ENCODE results near the gene MYO5B. TPM values are rescaled to one million over a fixed set of nuclear protein-coding genes. Genes with fewer than 3 reads are reported as not detected.
"Not testable (repeated sequence)": the region's sequence is repeated elsewhere in the genome, so short reads cannot be mapped to it uniquely, and the experiment has no call there.

MYO5B gene
- total and polyA plus RNA-seq, 8 donors = 6.2 to 25.3 (median 12.6) TPM

DNA sequence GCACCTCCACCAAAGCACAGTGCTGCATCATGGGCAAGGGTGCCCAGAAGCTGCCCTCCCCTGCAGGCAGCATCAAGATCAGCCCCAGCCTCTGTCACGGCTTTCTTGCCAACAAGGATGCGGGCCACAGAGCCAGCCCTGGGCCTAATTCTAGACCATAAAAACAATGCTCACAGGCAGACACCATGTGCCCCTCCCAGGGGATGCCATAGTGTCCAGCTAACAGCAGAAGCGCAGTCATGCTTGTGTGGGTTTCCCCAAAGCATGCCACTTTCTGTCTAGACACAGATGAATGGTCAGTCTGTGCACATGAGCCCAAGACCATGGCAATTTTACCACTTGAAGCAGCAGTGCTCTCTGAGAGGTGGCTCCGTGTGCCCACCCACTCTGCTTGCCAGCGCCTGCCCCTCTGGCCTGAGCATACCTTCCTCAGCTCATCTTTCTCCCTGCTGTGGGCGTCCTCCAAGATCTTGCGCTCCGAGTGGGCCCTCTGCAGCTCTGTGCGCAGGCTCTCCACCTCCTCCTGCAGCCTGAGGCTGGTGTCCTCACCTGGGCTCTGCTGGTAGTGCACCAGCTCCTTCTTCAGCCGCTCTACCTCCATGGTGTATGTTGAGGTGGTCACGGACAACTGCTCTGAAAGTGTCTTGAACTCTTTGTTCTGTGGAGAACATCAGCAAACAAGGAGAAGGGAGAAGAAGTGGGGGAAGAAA, 300.3 kb downstream of the MYO5B start:
- no peak for FAIRE-seq

DNA sequence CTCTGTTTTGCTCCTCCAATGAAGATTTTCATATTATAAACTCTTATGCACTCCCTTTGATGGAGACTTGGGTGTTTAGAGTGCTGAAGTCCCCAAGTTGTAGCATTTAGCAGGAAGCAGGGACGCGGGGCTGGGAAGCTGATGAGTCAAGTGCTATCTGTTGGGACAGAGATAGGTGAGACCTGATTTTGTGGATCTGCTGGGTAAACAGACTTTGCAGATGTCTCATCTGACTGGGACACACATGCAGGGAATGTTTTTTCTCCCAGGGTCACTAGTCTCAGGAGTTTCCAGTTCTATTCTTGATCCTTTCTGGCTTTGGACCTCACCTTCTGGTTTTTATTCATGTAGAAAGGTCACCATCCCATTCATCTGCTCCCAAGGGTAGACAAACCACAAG, 301.9 kb downstream of the MYO5B start:
- Histone ChIP-seq H3K36me3 (peaks cover 0 to 8% (median 0%) of the 10 kb centered on the region in 3 donors), H3K4me1 (no peaks in the 10 kb centered on the region), H3K4me3 (no peak overlapping the region), H3K27ac (no peak overlapping the region), H3K27me3 (no peaks in the 10 kb centered on the region), H3K9me3 (no peaks in the 10 kb centered on the region)
- no peak for FAIRE-seq
- ATAC-seq = no peak
- WGBS, 2 donors = 92 to 93% methylated on average over 2 of the region's 2 CpGs
- TF ChIP-seq, protein P1, sequence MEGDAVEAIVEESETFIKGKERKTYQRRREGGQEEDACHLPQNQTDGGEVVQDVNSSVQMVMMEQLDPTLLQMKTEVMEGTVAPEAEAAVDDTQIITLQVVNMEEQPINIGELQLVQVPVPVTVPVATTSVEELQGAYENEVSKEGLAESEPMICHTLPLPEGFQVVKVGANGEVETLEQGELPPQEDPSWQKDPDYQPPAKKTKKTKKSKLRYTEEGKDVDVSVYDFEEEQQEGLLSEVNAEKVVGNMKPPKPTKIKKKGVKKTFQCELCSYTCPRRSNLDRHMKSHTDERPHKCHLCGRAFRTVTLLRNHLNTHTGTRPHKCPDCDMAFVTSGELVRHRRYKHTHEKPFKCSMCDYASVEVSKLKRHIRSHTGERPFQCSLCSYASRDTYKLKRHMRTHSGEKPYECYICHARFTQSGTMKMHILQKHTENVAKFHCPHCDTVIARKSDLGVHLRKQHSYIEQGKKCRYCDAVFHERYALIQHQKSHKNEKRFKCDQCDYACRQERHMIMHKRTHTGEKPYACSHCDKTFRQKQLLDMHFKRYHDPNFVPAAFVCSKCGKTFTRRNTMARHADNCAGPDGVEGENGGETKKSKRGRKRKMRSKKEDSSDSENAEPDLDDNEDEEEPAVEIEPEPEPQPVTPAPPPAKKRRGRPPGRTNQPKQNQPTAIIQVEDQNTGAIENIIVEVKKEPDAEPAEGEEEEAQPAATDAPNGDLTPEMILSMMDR (IDR thresholded peaks at IDR 0.05) = no peak
- intact Hi-C loops (cut with DNase I) = no loop called here
- DNase-seq = no peak

More for the DNA sequence above, 300.3 kb downstream of the MYO5B start:
- Histone ChIP-seq H3K36me3 (peaks cover 0 to 8% (median 0%) of the 10 kb centered on the region in 3 donors), H3K27me3 (no peaks in the 10 kb centered on the region), H3K9me3 (no peaks in the 10 kb centered on the region), H3K27ac (no peak overlapping the region), H3K4me1 (peaks cover 0 to 6% (median 3%) of the 10 kb centered on the region in 3 donors), H3K4me3 (no peak overlapping the region)
- 95 to 96% methylated on average over 11 of the region's 11 CpGs for WGBS, 2 donors
- TF ChIP-seq, protein P1 (IDR thresholded peaks at IDR 0.05) = no peak
- intact Hi-C loops (cut with DNase I) = no loop called here
- DNase-seq = no peak
- no peak for ATAC-seq

DNA sequence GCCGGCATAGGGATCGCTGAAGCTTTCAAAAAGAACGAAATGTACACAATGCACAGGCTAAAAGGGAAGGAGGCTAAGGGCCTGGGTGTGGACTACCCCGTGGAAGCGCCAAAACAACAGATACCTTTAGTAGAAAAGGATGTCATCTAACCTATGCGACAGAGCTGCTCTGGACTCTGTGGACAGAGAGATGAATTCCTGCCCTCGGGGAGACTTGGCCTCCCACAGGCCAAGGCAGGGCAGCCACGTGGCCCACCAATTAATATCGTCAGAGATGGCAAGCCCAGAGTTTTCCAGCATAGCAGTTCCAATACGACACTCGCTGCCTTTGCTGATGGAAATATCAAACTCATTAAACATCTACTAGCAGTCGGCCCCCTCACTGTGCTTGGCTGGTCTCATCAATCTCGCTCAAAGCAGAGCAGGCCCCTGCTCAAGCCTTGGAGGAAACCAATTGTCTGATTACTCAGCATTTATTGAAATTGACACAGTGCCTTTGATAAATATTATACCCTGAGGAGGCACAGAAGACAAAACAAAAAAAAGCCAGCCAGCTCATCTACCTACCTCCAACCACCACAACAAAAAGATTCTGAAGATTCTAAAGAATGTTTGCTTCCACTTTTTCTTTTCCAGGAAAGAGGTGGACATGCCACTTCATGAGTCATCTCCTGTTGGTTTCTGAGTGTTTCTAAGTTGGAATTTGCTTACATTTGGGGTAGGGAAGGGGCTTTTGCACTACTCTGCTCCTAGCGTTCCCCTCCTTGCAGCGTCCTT, 302.6 kb downstream of the MYO5B start:
- no peak for ATAC-seq
- TF ChIP-seq, protein P1 (IDR thresholded peaks at IDR 0.05) = no peak
- no peak for DNase-seq
- Histone ChIP-seq H3K9me3 (no peaks in the 10 kb centered on the region), H3K36me3 (peaks cover 0 to 8% (median 0%) of the 10 kb centered on the region in 3 donors), H3K27me3 (no peaks in the 10 kb centered on the region), H3K4me3 (no peak overlapping the region), H3K27ac (no peak overlapping the region), H3K4me1 (no peaks in the 10 kb centered on the region)
- intact Hi-C loops (cut with DNase I) = no loop called here
- 70 to 80% methylated on average over 15 of the region's 15 CpGs for WGBS, 2 donors
- FAIRE-seq = no peak

DNA sequence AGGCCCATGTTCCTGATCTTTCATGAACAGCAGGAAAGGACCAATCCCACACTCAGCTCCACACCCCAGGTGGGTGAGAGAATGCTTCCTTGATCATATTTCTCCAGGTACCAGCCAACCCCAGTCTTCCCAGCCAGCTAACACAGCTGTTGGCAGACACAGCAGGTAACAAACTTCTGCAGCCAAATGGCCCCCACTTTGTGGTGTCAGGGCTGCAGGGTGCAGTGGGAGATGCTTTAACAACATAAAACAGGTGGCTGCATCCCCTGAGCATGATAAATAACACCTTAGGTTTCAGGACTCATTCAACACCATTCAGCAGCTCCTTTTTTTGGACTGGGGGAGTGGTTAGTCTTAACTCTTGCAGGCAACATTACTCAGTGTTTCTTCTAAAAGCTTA, 304.9 kb downstream of the MYO5B start:
- Histone ChIP-seq H3K27me3 (no peaks in the 10 kb centered on the region), H3K4me3 (no peak overlapping the region), H3K27ac (no peak overlapping the region), H3K36me3 (peaks cover 0 to 8% (median 0%) of the 10 kb centered on the region in 3 donors), H3K9me3 (no peaks in the 10 kb centered on the region), H3K4me1 (no peaks in the 10 kb centered on the region)
- DNase-seq = no peak
- no peak for ATAC-seq
- intact Hi-C loops (cut with DNase I) = no loop called here
- TF ChIP-seq, protein P1 (IDR thresholded peaks at IDR 0.05) = no peak
- no peak for FAIRE-seq

DNA sequence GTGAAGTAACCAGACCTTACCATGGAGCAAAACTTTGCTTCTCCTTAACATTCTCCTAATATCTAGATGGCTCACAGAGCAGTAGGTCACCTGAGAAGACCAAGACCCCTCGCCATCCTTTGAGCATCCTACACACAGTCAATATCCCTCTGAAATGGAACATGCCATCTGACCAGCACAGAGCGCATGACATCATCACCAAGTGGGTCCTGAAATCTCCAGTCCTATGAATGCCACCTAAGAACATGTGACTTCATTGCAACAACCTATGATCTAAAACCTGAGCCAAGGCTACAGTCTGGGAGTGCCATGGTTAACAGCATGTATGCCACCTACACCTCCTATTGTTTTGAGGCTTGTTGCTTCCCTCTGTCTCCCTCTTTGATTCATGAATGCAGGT, 305.4 kb downstream of the MYO5B start:
- H3K36me3 ChIP-seq; H3K4me3 ChIP-seq; FAIRE-seq; H3K27ac ChIP-seq; intact Hi-C loops (cut with DNase I); DNase-seq; H3K4me1 ChIP-seq; H3K27me3 ChIP-seq; ATAC-seq; H3K9me3 ChIP-seq: not testable (repeated sequence)
- 44 to 77% methylated on average over 2 of the region's 2 CpGs for WGBS, 2 donors
